ENCODE measurements around the gene MAP6.

The MAP6 gene

DNA sequence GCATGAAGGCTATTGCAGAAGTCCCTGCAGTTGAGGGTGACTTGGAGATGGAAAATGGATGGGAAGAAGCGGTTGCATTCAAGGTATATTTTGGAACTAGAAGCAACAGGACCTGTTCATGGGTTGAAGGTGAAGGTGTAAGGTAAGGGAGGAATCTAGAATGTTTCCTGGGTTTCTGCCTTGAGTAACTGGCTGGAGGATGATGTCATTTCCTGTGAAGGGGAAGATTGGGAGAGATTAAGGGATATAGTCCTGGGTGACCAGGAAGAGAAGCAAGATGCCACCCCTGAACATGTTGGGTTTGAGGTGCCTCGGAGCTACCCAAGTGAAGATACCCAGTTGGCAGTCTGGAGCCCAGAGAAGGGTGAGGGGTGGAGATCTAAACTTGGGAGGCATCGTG, 36.7 kb upstream of the MAP6 start:
- H3K4me3 ChIP-seq (ENCODE audit: low read depth, low read length, poor library complexity, severe bottlenecking), result no peak overlapping the region
- no peak overlapping the region for H3K27ac ChIP-seq (ENCODE audit: low read depth, low read length, poor library complexity, severe bottlenecking)
- no peaks in the 10 kb centered on the region; the same call in 1 of the 2 replicates for H3K36me3 ChIP-seq (ENCODE audit: insufficient read depth, low read length)
- no peaks in the 10 kb centered on the region for H3K9me2 ChIP-seq (ENCODE audit: low read depth, low read length)
- no peaks in the 10 kb centered on the region for H3K4me1 ChIP-seq (ENCODE audit: insufficient read depth, low read length, severe bottlenecking)
- 0 out of 2 replicates have a peak, but pooled peaks cover 3% of the 10 kb centered on the region for H3K9me3 ChIP-seq (ENCODE audit: low read length)
- H4K20me1 ChIP-seq (ENCODE audit: insufficient read depth, low read length), result no peaks in the 10 kb centered on the region
- H3K4me2 ChIP-seq (ENCODE audit: low read length), result no peak overlapping the region
- H2AFZ ChIP-seq (ENCODE audit: low read length), result no peak overlapping the region
- H3K9ac ChIP-seq (ENCODE audit: low read length), result no peak overlapping the region
- TF ChIP-seq EZH2 (IDR thresholded peaks at IDR 0.05; ENCODE audit: borderline replicate concordance, low read length), result no peak
- TF ChIP-seq, protein P1, sequence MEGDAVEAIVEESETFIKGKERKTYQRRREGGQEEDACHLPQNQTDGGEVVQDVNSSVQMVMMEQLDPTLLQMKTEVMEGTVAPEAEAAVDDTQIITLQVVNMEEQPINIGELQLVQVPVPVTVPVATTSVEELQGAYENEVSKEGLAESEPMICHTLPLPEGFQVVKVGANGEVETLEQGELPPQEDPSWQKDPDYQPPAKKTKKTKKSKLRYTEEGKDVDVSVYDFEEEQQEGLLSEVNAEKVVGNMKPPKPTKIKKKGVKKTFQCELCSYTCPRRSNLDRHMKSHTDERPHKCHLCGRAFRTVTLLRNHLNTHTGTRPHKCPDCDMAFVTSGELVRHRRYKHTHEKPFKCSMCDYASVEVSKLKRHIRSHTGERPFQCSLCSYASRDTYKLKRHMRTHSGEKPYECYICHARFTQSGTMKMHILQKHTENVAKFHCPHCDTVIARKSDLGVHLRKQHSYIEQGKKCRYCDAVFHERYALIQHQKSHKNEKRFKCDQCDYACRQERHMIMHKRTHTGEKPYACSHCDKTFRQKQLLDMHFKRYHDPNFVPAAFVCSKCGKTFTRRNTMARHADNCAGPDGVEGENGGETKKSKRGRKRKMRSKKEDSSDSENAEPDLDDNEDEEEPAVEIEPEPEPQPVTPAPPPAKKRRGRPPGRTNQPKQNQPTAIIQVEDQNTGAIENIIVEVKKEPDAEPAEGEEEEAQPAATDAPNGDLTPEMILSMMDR (IDR thresholded peaks at IDR 0.05; ENCODE audit: low read length), result no peak
- no peaks in the 10 kb centered on the region for H3K79me2 ChIP-seq (ENCODE audit: insufficient read depth, low read length)
- no peaks in the 10 kb centered on the region for H3F3A ChIP-seq (ENCODE audit: insufficient read depth, low read length)
- no peaks in the 10 kb centered on the region for H3K27me3 ChIP-seq (ENCODE audit: insufficient read depth, low read length)

DNA sequence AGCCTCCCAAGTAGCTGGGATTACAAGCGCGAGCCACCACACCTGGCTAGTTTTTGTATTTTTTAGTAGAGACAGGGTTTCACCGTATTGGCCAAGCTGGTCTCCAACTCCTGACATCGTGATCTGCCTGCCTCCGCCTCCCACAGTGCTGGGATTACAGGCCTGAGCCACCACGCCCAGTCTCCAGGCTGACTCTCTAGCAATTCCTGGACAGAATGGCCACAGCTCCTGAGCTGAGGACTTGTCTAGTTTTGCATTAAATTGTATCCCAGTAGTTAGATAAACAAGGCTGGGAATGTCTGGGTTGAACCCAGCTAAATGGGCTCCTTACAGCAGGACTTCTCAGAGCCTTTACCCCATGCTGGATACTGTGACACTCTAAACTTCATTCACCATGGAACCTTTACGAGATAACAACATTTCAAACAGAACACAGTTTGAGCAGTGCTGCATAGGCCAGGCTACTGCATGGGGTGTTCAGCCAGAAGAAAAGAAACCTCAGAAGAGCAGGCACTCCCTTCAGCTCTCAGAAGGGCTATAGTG, 34.9 kb upstream of the MAP6 start:
- no peaks in the 10 kb centered on the region; the same call in 1 of the 2 replicates for H3K36me3 ChIP-seq (ENCODE audit: insufficient read depth, low read length)
- H2AFZ ChIP-seq (ENCODE audit: low read length), result no peak overlapping the region
- no peaks in the 10 kb centered on the region for H3F3A ChIP-seq (ENCODE audit: insufficient read depth, low read length)
- H3K4me1 ChIP-seq (ENCODE audit: insufficient read depth, low read length, severe bottlenecking), result no peaks in the 10 kb centered on the region
- H3K27me3 ChIP-seq (ENCODE audit: insufficient read depth, low read length), result no peaks in the 10 kb centered on the region
- no peak overlapping the region for H3K9ac ChIP-seq (ENCODE audit: low read length)
- H3K9me3 ChIP-seq (ENCODE audit: low read length), result 0 out of 2 replicates have a peak, but pooled peaks cover 3% of the 10 kb centered on the region
- no peaks in the 10 kb centered on the region for H3K9me2 ChIP-seq (ENCODE audit: low read depth, low read length)
- no peak for TF ChIP-seq EZH2 (IDR thresholded peaks at IDR 0.05; ENCODE audit: borderline replicate concordance, low read length)
- TF ChIP-seq, protein P1 (IDR thresholded peaks at IDR 0.05; ENCODE audit: low read length), result no peak
- H3K4me3 ChIP-seq (ENCODE audit: low read depth, low read length, poor library complexity, severe bottlenecking), result no peak overlapping the region
- H3K79me2 ChIP-seq (ENCODE audit: insufficient read depth, low read length), result no peaks in the 10 kb centered on the region
- no peaks in the 10 kb centered on the region for H4K20me1 ChIP-seq (ENCODE audit: insufficient read depth, low read length)
- H3K27ac ChIP-seq (ENCODE audit: low read depth, low read length, poor library complexity, severe bottlenecking), result no peak overlapping the region
- H3K4me2 ChIP-seq (ENCODE audit: low read length), result no peak overlapping the region

DNA sequence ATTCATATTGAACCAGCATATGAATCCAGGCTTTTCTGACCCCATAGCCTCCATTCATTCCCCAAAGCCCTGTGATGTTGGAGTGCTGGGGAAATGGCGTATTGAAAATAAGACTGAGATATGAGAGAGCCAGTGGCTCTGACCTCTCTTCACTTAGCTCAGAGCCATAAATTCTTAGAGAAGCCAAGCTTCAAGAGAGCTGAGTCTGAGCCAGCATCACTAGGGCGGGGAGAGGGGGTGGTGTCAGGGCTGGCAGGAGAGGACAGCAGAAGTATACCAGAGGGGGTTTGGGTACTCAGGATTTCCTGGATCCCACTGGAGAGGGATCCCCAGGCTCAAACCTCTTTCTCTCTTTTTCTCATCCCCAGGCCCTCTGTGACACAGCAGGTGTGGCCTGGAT, 32.1 kb upstream of the MAP6 start:
- Histone ChIP-seq H3K4me1 (ENCODE audit: insufficient read depth, low read length, severe bottlenecking) (no peaks in the 10 kb centered on the region), H3K4me3 (ENCODE audit: low read depth, low read length, poor library complexity, severe bottlenecking) (no peak overlapping the region), H3K9me3 (ENCODE audit: low read length) (no peaks in the 10 kb centered on the region), H4K20me1 (ENCODE audit: insufficient read depth, low read length) (no peaks in the 10 kb centered on the region), H3K9ac (ENCODE audit: low read length) (no peak overlapping the region), H3K36me3 (ENCODE audit: insufficient read depth, low read length) (no peaks in the 10 kb centered on the region), H3K27ac (ENCODE audit: low read depth, low read length, poor library complexity, severe bottlenecking) (no peak overlapping the region), H2AFZ (ENCODE audit: low read length) (no peak overlapping the region), H3K27me3 (ENCODE audit: insufficient read depth, low read length) (no peaks in the 10 kb centered on the region), H3K4me2 (ENCODE audit: low read length) (no peak overlapping the region), H3F3A (ENCODE audit: insufficient read depth, low read length) (no peaks in the 10 kb centered on the region), H3K79me2 (ENCODE audit: insufficient read depth, low read length) (no peaks in the 10 kb centered on the region), H3K9me2 (ENCODE audit: low read depth, low read length) (no peaks in the 10 kb centered on the region)
- TF ChIP-seq EZH2 (IDR thresholded peaks at IDR 0.05; ENCODE audit: borderline replicate concordance, low read length), result no peak
- TF ChIP-seq, protein P1 (IDR thresholded peaks at IDR 0.05; ENCODE audit: low read length), result no peak

Data from OCI-LY1 (cell line).